ENCODE results near the gene TOLLIP.

TOLLIP gene

DNA sequence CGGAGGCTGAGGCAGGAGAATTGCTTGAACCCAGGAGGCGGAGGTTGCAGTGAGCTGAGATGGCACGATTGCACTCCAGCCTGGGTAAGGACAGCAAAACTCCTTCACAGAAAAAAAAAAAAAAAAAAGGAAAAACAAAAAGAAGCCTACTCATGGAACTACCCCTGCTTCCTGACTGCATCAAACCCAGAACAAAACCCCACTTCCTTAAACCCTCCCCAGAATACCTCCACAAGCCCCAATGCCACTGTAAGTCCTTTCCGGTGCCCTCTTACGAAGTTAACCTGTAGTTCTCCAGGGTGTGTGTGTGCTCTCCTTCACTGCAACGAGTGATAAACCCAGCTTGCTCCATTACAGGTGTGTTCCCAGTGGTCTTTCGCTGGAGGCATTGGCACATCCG, 8.6 kb upstream of the TOLLIP start:
- no peak for DNase-seq (ENCODE audit: low read depth in 2 of 3, low spot score in 2 of 3)

DNA sequence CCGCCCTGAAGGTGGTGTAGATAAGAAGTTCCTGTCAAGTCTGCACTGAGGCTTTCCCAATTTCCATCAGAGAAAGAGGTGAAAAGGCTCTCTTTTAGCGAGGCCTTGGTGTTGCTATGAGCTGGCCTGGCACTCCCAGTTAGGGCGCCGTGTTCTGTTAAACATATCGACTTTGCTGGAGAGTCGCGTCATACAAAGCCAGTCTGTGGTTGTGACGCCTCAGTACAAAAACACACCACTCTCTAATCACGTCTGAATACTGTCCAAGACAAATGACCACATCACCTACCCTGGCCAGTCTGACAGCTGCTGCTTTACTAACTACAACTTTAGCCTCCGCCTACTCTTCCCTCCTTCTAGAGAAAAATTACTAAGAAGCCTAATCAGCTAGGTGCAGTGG, 8.0 kb upstream of the TOLLIP start:
- DNase-seq (ENCODE audit: low read depth in 2 of 3, low spot score in 2 of 3) = no peak

DNA sequence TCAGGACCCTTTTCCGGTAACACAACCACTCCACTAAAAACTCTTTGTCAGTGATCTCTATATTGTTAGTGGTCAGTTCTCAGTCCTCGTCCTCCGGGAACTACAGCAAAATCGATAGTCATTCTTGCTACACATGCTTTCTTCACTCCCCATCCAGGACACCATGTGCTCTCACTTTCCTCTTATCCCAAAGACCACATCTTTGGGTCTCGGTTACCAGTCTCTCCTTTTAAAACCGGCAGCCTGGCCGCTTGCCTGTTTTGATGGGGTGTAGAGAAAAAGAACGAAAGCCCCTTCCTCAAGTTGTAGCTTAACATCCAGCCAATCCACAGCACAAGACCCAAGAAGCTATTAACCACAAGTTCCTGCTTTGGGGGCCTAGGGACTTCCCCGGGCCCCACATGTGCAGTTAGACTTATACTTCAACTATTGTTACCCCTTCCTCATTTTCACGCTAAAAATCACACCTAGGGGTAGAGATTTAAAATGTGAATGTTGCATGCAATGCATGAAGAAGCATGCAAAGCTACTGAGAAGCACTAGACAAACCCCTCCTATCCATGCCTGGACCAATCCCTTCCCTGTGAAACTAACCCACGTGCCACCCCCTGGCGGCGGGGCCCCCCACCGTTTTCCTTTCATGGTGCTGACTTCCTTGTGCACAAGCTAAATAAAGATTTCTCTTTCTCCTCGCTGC, 1.5 kb upstream of the TOLLIP start:
- no peak for DNase-seq (ENCODE audit: low read depth in 2 of 3, low spot score in 2 of 3)

DNA sequence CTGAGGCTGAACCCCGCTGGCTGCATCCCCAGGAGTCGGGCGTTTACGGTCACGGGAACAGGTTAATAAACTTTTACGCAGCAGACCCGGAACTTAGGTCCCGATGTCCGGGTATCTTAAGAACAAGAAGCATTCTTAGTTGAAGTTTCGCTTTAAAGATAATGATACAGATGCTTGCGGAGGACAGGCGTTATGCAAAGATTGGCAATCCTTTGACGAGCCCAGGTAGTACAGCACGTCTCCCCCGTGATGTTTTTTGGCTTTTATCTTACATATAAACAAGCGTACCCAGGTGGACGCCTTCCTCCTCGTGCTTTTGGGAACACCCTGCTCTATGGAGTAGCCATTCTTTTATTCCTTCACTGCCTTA, 871 bp upstream of the TOLLIP start:
- DNase-seq (ENCODE audit: low read depth in 2 of 3, low spot score in 2 of 3) = no peak

DNA sequence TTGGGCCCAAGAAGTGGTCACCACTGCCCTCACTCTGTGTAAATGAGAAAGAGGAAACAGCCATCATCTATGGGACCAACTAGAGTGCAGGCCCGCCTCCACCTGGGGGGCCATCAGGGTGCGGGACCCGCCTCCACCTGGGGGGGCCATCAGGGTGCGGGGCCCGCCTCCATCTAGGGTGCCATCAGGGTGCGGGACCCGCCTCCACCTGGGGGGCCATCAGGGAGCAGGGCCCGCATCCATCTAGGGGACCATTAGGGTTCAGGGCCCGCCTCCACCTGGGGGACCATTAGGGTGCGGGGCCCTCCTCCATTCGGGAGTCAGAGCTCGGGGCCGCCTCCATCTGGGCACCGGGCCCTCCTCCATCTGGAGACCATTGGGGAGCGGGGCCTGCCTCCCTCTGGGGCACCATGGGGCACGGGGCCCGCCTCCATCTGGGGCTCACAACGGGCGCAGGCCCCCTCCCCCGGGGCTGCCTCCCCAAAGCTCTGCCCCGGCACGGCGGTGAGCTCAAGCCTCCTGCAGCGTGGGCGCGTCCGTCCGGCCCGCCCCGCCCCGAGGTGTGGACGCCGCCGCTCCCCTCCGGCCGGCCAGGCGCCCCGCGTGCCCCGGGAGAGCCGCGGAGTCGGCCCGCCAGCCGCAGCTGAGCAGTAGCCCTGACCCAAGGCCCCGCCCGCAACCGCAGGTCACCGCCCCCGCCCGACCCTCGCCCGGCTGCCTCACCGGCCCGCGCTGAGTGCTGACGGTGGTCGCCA, 512 bp downstream of the TOLLIP start:
- no peak for DNase-seq (ENCODE audit: low read depth in 2 of 3, low spot score in 2 of 3)

DNA sequence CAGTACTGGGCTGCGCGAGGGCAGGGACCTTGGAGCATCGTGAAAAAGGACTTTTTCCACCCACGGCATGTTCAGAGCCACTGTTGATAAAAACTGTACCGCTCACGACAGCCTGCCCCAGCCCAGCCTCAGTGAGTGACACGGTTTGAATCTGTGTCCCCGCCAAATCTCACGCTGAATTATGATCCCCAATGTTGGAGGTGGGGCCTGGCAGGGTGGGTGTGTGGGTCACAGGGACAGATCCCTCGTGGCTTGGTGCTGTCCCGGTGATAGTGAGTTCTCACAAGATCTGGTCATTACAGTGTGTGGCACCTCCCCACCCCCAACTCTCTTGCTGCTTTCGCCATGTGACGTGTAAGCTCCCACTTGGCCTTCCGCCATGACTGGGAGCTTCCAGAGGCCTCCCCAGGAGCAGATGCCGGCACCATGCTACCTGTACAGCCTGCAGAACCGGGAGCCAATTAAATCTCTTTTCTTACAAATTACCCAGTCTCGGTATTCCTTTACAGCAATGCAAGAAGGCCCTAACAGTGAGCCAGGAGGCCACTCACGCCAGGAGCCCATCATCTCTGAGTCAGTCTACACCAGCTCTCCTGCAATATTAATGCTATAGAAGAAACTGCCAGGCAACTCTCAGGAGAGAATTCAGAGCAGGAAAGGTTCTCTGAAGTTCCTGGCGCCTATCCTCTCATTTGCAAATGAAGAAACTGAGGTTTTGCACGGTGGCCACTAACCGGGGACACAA, 1.3 kb downstream of the TOLLIP start:
- no peak for DNase-seq (ENCODE audit: low read depth in 2 of 3, low spot score in 2 of 3)

- DNase-seq (ENCODE audit: low read depth in 2 of 3, low spot score in 2 of 3) = no peak
Measured at GRCh38 chr11:1307163-1307870, 2.1 kb downstream of the TOLLIP start.

GRCh38 chr11:1306186-1307162, 3.0 kb downstream of the TOLLIP start:
- no peak for DNase-seq (ENCODE audit: low read depth in 2 of 3, low spot score in 2 of 3)

DNA sequence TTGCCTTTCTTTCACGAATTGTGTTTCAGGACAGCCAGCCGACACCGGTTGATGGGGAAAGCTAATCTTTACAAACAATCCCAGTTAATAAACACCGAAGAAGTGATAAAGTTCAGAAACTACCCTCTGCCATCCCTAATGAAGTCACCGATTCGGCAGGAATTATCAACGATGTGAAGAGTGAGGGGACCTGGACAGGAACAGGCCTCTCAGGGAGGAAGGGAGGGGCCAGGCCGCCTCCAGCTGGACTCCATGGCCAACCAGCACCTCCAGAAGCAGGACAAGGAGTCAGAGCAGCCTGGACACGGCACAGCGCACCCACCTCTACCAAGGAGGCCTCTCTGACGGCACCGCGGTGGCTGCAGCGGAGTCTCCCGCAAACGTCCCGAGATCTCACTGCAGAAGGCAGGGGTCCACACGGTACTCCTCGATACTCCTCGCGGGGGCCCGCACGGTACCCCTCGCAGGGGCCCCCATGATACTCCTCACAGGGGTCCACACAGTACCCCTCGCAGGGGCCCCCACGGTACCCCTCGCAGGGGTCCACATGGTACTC, 3.9 kb downstream of the TOLLIP start:
- DNase-seq (ENCODE audit: low read depth in 2 of 3, low spot score in 2 of 3) = no peak

GRCh38 chr11:1305063-1305495, 4.4 kb downstream of the TOLLIP start:
- no peak for DNase-seq (ENCODE audit: low read depth in 2 of 3, low spot score in 2 of 3)

DNA sequence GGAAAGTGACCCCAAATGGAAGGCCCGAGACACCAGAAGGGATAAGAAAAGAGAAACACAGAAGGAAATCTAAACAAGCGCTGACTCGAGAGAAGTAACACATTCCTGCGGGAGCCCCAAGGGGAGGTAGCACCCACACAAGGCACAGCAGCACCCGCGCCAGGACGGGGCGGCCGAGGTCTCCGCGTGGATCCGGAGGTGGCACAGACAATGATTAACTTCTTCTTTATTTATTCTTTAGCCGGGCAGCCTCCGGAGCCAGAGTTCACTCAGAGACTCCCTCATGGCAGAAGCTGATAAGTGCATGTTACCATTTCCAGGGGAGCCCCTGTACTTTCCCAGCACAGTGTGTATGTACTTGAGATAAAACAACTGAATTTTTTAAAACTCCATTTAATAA, 5.1 kb downstream of the TOLLIP start:
- DNase-seq (ENCODE audit: low read depth in 2 of 3, low spot score in 2 of 3) = no peak

GRCh38 chr11:1303973-1304372, 5.5 kb downstream of the TOLLIP start:
- DNase-seq (ENCODE audit: low read depth in 2 of 3, low spot score in 2 of 3) = no peak

DNA sequence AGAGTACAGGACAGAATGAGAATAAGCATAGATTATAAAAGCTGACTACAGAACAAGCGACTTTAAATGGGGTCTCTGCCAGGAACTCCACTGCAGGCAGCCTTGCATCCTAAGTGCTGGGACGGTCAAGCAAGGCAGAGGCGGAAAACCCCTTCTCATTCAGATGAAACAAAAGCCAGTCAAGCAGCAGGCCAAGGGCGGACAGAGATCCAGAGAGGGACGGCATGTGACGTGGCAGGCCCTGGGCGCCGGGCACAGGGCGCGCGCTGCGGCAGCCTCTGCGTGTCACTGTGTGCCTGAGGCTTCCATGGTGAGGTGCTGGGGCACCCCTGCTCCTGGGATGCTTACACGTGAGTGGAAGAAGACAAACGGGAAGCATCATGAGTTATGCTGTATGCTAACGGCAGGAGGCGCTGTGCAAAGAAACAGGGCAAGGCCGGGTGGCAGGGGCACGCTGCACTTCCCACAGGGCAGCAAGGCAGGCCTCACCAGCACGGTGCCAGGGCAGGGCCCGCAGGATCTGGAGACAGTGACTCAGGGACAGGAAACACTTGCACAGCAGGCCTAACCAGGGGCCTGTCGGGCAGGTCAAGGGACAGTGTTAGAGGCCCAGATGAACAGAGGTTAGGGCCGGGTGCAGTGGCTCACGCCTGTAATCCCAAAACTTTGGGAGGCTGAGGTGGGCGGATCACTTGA, 6.2 kb downstream of the TOLLIP start:
- DNase-seq (ENCODE audit: low read depth in 2 of 3, low spot score in 2 of 3) = no peak

GRCh38 chr11:1302461-1303125, 6.8 kb downstream of the TOLLIP start:
- no peak for DNase-seq (ENCODE audit: low read depth in 2 of 3, low spot score in 2 of 3)

DNA sequence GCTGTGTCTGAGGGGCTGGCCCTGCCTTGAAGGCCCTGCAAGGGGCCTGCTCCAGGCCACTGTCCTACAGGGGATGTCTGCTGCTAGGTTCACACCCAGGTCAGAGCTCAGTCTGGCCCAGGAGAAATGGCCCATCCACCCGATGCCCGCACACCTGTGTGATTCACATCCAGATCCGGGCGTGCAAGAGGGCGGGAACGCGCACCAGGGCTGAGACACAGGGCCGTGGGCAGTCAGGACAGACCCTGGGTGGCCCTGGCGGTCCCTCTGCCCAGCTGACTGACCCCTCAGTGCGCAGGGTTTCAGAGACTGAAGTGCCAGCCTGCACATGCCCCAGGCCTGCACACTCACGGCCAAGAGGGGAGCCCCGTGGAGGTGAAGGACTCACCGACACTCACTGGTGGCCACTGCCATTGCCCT, 7.4 kb downstream of the TOLLIP start:
- no peak for DNase-seq (ENCODE audit: low read depth in 2 of 3, low spot score in 2 of 3)

DNA sequence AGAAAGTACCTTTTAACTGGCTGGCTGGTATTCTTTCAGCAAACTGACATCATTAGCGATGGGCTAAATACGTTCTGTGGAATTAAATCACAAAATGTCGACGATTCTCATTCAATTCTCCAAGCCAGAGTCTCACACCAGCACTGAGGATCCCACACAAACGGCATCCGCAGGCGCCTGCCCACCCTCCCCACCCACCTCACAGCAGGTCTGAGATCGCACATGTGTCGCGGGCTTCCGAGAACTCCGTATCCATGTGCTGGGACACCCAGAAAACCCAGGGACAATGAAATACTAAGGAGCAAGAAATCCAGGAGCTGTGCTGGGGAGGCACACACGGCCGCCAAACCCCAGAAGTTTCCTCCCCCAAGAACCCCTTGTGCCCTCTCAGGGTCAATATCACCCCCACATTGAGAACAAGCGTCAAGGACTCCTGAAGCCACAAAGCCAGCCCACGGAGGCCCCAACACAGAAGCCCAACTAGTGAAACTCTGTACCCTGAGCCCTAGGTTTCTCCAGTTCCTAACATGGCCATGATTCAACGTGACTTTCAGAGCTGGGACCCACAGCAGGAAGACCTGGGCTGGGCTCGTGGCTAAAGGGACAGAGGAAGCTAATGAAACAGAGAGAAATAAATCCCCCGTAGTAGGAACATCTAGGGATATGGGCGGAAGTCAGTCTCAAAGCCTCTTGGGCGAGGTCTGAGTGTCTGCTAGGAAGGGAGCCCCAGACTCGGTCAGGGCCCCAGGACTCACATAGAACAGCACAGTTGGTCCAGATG, 8.0 kb downstream of the TOLLIP start:
- no peak for DNase-seq (ENCODE audit: low read depth in 2 of 3, low spot score in 2 of 3)

DNA sequence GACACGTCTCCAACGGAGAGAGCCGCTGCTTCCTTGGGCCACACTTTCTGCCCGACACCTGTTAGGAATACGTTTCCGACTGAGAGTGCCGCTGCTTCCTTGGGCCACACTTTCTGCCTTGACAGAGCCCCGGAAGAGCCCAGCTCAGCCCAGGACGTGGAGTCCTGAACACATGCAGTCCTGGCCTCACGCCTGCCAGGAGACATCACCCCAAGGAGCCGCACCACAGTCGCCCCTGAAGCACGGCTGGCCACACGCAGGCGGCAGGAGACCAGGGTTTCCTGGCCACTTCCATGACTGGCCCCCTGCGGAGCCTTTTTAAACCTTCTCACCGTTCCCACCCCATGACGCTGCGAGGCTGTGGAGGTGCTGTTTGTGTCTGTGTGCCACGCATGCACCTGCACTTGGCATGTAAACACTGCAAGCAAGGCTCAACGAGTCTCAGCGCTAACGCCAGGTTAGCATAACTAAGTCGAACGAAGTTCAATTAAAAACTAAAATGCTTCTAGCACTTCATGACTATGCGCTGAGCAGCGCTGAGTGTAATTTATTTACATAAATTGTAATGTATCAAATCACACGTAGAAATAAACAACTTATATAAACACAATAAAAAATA, 8.8 kb downstream of the TOLLIP start:
- DNase-seq (ENCODE audit: low read depth in 2 of 3, low spot score in 2 of 3) = no peak

DNA sequence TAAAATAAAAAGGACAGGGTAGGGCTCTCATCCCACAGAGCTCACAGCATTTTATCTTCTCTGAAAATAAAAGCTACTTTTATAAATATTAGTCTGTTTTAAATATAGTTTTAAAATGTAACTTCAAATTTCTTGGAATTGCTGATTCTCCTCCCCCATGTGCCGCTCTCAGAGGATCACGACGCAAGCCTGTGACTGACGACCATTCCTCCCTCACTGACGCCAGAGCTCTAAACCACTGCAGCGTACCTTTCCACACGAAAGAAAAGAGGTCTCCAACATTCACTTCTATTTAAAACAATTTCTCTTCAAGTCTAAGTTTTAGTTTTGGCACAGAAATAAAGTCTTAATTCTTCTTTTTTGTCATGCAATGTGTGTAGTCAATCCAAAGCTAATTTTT, 9.3 kb downstream of the TOLLIP start:
- no peak for DNase-seq (ENCODE audit: low read depth in 2 of 3, low spot score in 2 of 3)
